GM13977 (cell line): ENCODE results near the gene PRDM5.

Experiments used
- DNase-seq: peaks from one replicate; pipeline ENCODE4 v3.0.0; 2012; ENCODE audit warnings: low spot score
- CTCF ChIP-seq: IDR thresholded peaks from 2 replicates; pipeline ENCODE4 v1.5.1; 2012; ENCODE audit warnings: mild to moderate bottlenecking, control low read depth; ENCODE audit not compliant: insufficient read depth; ENCODE audit errors: extremely low read depth, missing control alignments
- in situ Hi-C: fragments of 300-500 bp; cut with MboI; formaldehyde crosslinking; loops from one replicate; pipeline ENCODE4 v1.12.0; 2022; ENCODE audit warnings: low sequenced_read_pairs, low pct_unique_long_range_greater_than_20kb, mixed read lengths, inconsistent platforms; ENCODE audit not compliant: unreplicated experiment

The PRDM5 gene

GRCh38 chr4:120922381-120923206, at the start of gene PRDM5:
PRDM5 (minus strand) TSS chr4:120922726; CDS start chr4:120922608, 118 bp downstream.
- in situ Hi-C loops: no loop called here
- no peak for TF ChIP-seq CTCF
- DNase-seq: peak; percentile 46

- no peak for DNase-seq
- TF ChIP-seq CTCF: no peak
- in situ Hi-C loops: no loop called here
Observed at GRCh38 chr4:120971884-120972283, 49.4 kb upstream of the PRDM5 start.

GRCh38 chr4:120965938-120966337, 43.4 kb upstream of the PRDM5 start:
- in situ Hi-C loops: no loop called here
- no peak for DNase-seq
- no peak for TF ChIP-seq CTCF

- in situ Hi-C loops: no loop called here
- no peak for TF ChIP-seq CTCF
Observed at GRCh38 chr4:120964596-120964995, 42.1 kb upstream of the PRDM5 start.

GRCh38 chr4:120963449-120963848, 40.9 kb upstream of the PRDM5 start:
- no peak for DNase-seq
- TF ChIP-seq CTCF: no peak
- in situ Hi-C loops: no loop called here

More at GRCh38 chr4:120964596-120964995, 42.1 kb upstream of the PRDM5 start:
- no peak for DNase-seq

- DNase-seq: no peak
- no peak for TF ChIP-seq CTCF
- in situ Hi-C loops: no loop called here
Observed at GRCh38 chr4:120960656-120961267, 38.2 kb upstream of the PRDM5 start.
